ENCODE data around the gene CNTD1. TPM values are rescaled to one million over a fixed set of nuclear protein-coding genes. Genes with fewer than 3 reads are reported as not detected.

CNTD1 gene
- total RNA-seq, 4 donors from 2014 or later, result 0.22 TPM; not detected in 3

GRCh38 chr17:42783791-42784138, 14.9 kb upstream of the CNTD1 start:
- TF ChIP-seq EP300 (IDR thresholded peaks at IDR 0.05), result no peak
- TF ChIP-seq, protein P1, sequence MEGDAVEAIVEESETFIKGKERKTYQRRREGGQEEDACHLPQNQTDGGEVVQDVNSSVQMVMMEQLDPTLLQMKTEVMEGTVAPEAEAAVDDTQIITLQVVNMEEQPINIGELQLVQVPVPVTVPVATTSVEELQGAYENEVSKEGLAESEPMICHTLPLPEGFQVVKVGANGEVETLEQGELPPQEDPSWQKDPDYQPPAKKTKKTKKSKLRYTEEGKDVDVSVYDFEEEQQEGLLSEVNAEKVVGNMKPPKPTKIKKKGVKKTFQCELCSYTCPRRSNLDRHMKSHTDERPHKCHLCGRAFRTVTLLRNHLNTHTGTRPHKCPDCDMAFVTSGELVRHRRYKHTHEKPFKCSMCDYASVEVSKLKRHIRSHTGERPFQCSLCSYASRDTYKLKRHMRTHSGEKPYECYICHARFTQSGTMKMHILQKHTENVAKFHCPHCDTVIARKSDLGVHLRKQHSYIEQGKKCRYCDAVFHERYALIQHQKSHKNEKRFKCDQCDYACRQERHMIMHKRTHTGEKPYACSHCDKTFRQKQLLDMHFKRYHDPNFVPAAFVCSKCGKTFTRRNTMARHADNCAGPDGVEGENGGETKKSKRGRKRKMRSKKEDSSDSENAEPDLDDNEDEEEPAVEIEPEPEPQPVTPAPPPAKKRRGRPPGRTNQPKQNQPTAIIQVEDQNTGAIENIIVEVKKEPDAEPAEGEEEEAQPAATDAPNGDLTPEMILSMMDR (IDR thresholded peaks at IDR 0.05), result no peak
- no peak for TF ChIP-seq POLR2A (IDR thresholded peaks at IDR 0.05)
- Histone ChIP-seq H3K36me3 (peaks cover 0 to 12% (median 6%) of the 10 kb centered on the region in 3 donors), H3K9me3 (no peaks in the 10 kb centered on the region), H3K4me1 (peaks cover 0 to 56% (median 23%) of the 10 kb centered on the region in 4 donors), H3K27ac (no peak overlapping the region), H3K4me3 (no peak overlapping the region), H3K27me3 (peaks cover 0 to 86% of the 10 kb centered on the region in 2 donors)
- WGBS, 2 donors, result 21 to 26% methylated on average over 21 to 22 of the region's 22 CpGs
- no peak for DNase-seq (ENCODE audit: low spot score in 2 of 2)

- peaks cover 0 to 56% (median 23%) of the 10 kb centered on the region in 4 donors for H3K4me1 ChIP-seq
- peaks cover 0 to 86% of the 10 kb centered on the region in 2 donors for H3K27me3 ChIP-seq
Measured at GRCh38 chr17:42784409-42784808, 14.3 kb upstream of the CNTD1 start.

DNA sequence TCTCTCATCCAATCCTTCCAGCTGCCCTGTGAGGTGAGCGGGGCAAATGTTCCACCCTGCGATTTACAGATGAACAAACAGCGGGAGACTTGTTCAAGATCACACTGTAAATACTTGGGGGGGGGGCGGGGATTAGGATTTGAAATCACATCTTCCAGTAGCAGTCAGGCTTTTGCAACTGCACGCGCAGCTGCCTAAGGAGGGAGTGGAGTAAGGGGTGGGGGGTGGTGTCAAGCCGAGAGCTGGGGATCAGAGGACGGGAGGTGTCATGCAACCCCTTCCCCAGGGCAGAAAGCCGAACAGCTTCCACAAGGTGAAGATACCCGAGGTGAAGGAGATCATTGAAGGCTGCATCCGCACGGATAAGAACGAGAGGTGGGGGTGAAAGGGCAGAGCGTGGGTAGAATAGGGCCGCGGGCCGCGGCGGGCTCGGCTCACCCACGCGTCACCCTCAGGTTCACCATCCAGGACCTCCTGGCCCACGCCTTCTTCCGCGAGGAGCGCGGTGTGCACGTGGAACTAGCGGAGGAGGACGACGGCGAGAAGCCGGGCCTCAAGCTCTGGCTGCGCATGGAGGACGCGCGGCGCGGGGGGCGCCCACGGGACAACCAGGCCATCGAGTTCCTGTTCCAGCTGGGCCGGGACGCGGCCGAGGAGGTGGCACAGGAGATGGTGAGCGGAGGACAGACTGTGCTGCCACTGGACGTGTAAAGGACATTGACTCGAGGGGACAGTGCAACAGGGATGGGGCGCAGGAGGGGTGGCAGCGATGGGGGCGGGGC, 13.7 kb upstream of the CNTD1 start:
- H3K9me3 ChIP-seq, result no peaks in the 10 kb centered on the region
- H3K4me1 ChIP-seq, result peaks cover 0 to 50% (median 23%) of the 10 kb centered on the region in 4 donors
- peaks cover 0 to 83% of the 10 kb centered on the region in 2 donors for H3K27me3 ChIP-seq
- H3K27ac ChIP-seq, result no peak overlapping the region
- H3K4me3 ChIP-seq, result no peak overlapping the region
- no peaks in the 10 kb centered on the region for H3K36me3 ChIP-seq
- whole genome bisulfite sequencing, 2 donors, result 19 to 23% methylated on average over 52 of the region's 52 CpGs
- TF ChIP-seq, protein P1 (IDR thresholded peaks at IDR 0.05), result no peak
- TF ChIP-seq POLR2A (IDR thresholded peaks at IDR 0.05), result no peak
- TF ChIP-seq EP300 (IDR thresholded peaks at IDR 0.05), result no peak
- no peak for DNase-seq (ENCODE audit: low spot score in 2 of 2)

More at GRCh38 chr17:42784409-42784808, 14.3 kb upstream of the CNTD1 start:
- Histone ChIP-seq H3K4me3 (no peak overlapping the region), H3K9me3 (no peaks in the 10 kb centered on the region), H3K27ac (no peak overlapping the region), H3K36me3 (peaks cover 0 to 5% (median 0%) of the 10 kb centered on the region in 3 donors)
- DNase-seq (ENCODE audit: low spot score in 2 of 2), result no peak
- TF ChIP-seq POLR2A (IDR thresholded peaks at IDR 0.05), result no peak
- TF ChIP-seq, protein P1 (IDR thresholded peaks at IDR 0.05), result no peak
- no peak for TF ChIP-seq EP300 (IDR thresholded peaks at IDR 0.05)
- WGBS, 2 donors, result 10 to 23% methylated on average over 16 to 25 of the region's 25 CpGs

DNA sequence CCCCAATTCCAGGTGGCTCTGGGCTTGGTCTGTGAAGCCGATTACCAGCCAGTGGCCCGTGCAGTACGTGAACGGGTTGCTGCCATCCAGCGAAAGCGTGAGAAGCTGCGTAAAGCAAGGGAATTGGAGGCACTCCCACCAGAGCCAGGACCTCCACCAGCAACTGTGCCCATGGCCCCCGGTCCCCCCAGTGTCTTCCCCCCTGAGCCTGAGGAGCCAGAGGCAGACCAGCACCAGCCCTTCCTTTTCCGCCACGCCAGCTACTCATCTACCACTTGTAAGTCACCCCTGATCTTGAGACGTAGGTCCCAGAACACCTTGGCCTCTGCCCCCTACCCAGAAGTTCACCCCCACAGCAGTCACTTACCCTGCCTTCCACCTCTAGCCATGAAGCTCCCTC, 11.4 kb upstream of the CNTD1 start:
- DNase-seq (ENCODE audit: low spot score in 2 of 2), result no peak
- Histone ChIP-seq H3K36me3 (no peaks in the 10 kb centered on the region), H3K4me1 (peaks cover 0 to 30% (median 14%) of the 10 kb centered on the region in 4 donors), H3K4me3 (no peak overlapping the region), H3K27me3 (peaks cover 0 to 62% of the 10 kb centered on the region in 2 donors), H3K9me3 (no peaks in the 10 kb centered on the region), H3K27ac (no peak overlapping the region)
- 79 to 88% methylated on average over 11 of the region's 11 CpGs for WGBS, 2 donors
- TF ChIP-seq, protein P1 (IDR thresholded peaks at IDR 0.05), result no peak
- TF ChIP-seq POLR2A (IDR thresholded peaks at IDR 0.05), result no peak
- TF ChIP-seq EP300 (IDR thresholded peaks at IDR 0.05), result no peak

DNA sequence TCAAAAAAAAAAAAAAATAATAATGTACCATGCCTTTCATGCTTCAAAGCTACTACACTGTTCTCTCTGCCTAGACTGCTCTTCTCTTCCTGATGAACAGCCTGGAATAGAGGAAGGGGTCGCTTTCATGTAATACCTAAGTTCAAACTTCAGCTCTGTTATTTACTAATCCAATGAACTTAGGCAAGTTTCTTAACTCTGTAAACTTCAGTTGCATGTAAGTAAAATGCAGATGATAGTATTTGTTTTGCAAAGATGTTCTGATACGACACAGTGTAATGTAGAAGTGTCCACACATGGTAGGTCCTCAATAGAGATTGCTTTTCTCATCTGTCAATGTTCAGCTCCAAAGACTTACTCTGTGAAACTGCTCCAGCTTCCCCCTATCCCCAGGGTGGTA, 6.7 kb upstream of the CNTD1 start:
- no peak overlapping the region for H3K4me3 ChIP-seq
- H3K9me3 ChIP-seq, result no peaks in the 10 kb centered on the region
- no peak overlapping the region for H3K27ac ChIP-seq
- peaks cover 0 to 11% (median 0%) of the 10 kb centered on the region in 4 donors for H3K4me1 ChIP-seq
- DNase-seq (ENCODE audit: low spot score in 2 of 2), result no peak
- peaks cover 0 to 15% of the 10 kb centered on the region in 2 donors for H3K27me3 ChIP-seq
- WGBS, 2 donors, result 68 to 74% methylated on average over 2 of the region's 2 CpGs
- TF ChIP-seq EP300 (IDR thresholded peaks at IDR 0.05) (no peak), POLR2A (IDR thresholded peaks at IDR 0.05) (no peak)
- TF ChIP-seq, protein P1 (IDR thresholded peaks at IDR 0.05), result no peak
- peaks cover 0 to 27% (median 0%) of the 10 kb centered on the region in 3 donors for H3K36me3 ChIP-seq

Data from tibial nerve (tissue), 4 donors.